GM23338 (cell line): ENCODE data around the gene ANKUB1. TPM values are rescaled to one million over a fixed set of nuclear protein-coding genes. Genes with fewer than 3 reads are reported as not detected.

Source experiments
- ATAC-seq: fragments of 200-7000 bp; cut with Tn5 transposase; 3 replicates; pipeline ENCODE4 v1.9.1; 2020
- DNase-seq: peaks from one replicate; pipeline ENCODE4 v3.0.0-alpha.2; 2015; ENCODE audit warnings: low spot score
- H2AFZ ChIP-seq: fragments of 200-600 bp; sonication (generic); 2 replicates; pipeline ENCODE4 v1.8.0; 2016; ENCODE audit warnings: antibody characterized with exemption, mild to moderate bottlenecking, moderate library complexity
- H3F3A ChIP-seq: fragments of 200-600 bp; sonication (generic); replicated peaks from 2 replicates; pipeline ENCODE4 v1.8.0; 2017; ENCODE audit warnings: antibody characterized with exemption, mixed run types, low read depth
- H3K27ac ChIP-seq: fragments of 200-600 bp; sonication (generic); 2 replicates; pipeline ENCODE4 v1.6.1; 2016; ENCODE audit warnings: low read depth
- H3K27me3 ChIP-seq: fragments of 200-600 bp; sonication (generic); 2 replicates; pipeline ENCODE4 v1.8.0; 2016; ENCODE audit warnings: mild to moderate bottlenecking, mixed run types, moderate library complexity; ENCODE audit not compliant: insufficient read depth
- H3K36me3 ChIP-seq: fragments of 200-600 bp; sonication (generic); 2 replicates; pipeline ENCODE4 v1.8.0; 2016; ENCODE audit warnings: mild to moderate bottlenecking; ENCODE audit not compliant: insufficient read depth
- H3K4me1 ChIP-seq: fragments of 200-600 bp; sonication (generic); 2 replicates; pipeline ENCODE4 v1.8.0; 2016; ENCODE audit warnings: mild to moderate bottlenecking, moderate library complexity; ENCODE audit not compliant: insufficient read depth
- H3K4me2 ChIP-seq: fragments of 200-600 bp; sonication (generic); 2 replicates; pipeline ENCODE4 v1.7.1; 2017; ENCODE audit warnings: mixed run types
- H3K4me3 ChIP-seq: fragments of 200-600 bp; sonication (generic); 2 replicates; pipeline ENCODE4 v1.6.1; 2016; ENCODE audit warnings: mixed run types
- H3K79me2 ChIP-seq: fragments of 200-600 bp; sonication (generic); replicated peaks from 2 replicates; pipeline ENCODE4 v1.8.0; 2017; ENCODE audit warnings: mild to moderate bottlenecking; ENCODE audit not compliant: insufficient read depth
- H3K9me2 ChIP-seq: fragments of 200-600 bp; sonication (generic); 2 replicates; pipeline ENCODE4 v1.8.0; 2017; ENCODE audit not compliant: insufficient read depth
- H4K20me1 ChIP-seq: fragments of 200-600 bp; sonication (generic); replicated peaks from 2 replicates; pipeline ENCODE4 v1.8.0; 2017; ENCODE audit warnings: mild to moderate bottlenecking; ENCODE audit not compliant: insufficient read depth
- H3K27ac Mint-ChIP-seq: 2 replicates; pipeline ENCODE4 v1.8.0; 2020; ENCODE audit warnings: inconsistent platforms, mild to moderate bottlenecking, moderate library complexity, mixed read lengths
- H3K27me3 Mint-ChIP-seq: 3 replicates; pipeline ENCODE4 v1.8.0; 2022; ENCODE audit warnings: low read depth, mild to moderate bottlenecking, moderate library complexity, mixed read lengths, inconsistent platforms; ENCODE audit not compliant: insufficient read depth, poor library complexity
- H3K36me3 Mint-ChIP-seq: 3 replicates; pipeline ENCODE4 v1.8.0; 2021; ENCODE audit warnings: low read depth, mild to moderate bottlenecking, inconsistent platforms, moderate library complexity, mixed read lengths
- H3K4me1 Mint-ChIP-seq: 3 replicates; pipeline ENCODE4 v1.8.0; 2020; ENCODE audit warnings: mild to moderate bottlenecking, inconsistent platforms, mixed read lengths
- H3K4me3 Mint-ChIP-seq: 3 replicates; pipeline ENCODE4 v1.8.0; 2021; ENCODE audit warnings: moderate library complexity, mild to moderate bottlenecking, inconsistent platforms, mixed read lengths
- H3K9me3 Mint-ChIP-seq: 3 replicates; pipeline ENCODE4 v1.8.0; 2020; ENCODE audit warnings: moderate library complexity, mild to moderate bottlenecking, inconsistent platforms, mixed read lengths
- CREB1 ChIP-seq: fragments of 250-450 bp; sonication (Bioruptor Pico); IDR thresholded peaks from 2 replicates; pipeline ENCODE4 v1.5.0; 2020; ENCODE audit warnings: low read depth, mild to moderate bottlenecking, moderate library complexity
- CTCF ChIP-seq, 2 experiments: fragments of 200-600 bp in 1 of 2; sonication (generic) in 1 of 2; conservative IDR thresholded peaks; 2 replicates each; pipeline versions ENCODE4 v1.5.1 to v1.6.1; 2016 to 2017; ENCODE audit warnings: antibody characterized with exemption in 2 of 2, low read depth in 2 of 2, mild to moderate bottlenecking in 2 of 2, moderate library complexity in 1 of 2
- EZH2 ChIP-seq: fragments of 200-600 bp; sonication (generic); IDR thresholded peaks from one replicate; pipeline ENCODE4 v1.8.0; 2017; ENCODE audit warnings: antibody characterized with exemption, mild to moderate bottlenecking, low read depth; ENCODE audit not compliant: unreplicated experiment
- JUNB ChIP-seq: IDR thresholded peaks from one replicate; pipeline ENCODE4 v1.6.1; 2016; ENCODE audit warnings: antibody characterized with exemption; ENCODE audit not compliant: unreplicated experiment
- NANOG ChIP-seq: IDR thresholded peaks from 2 replicates; pipeline ENCODE4 v1.6.1; 2016; ENCODE audit warnings: antibody characterized with exemption, borderline replicate concordance
- POLR2AphosphoS5 ChIP-seq: IDR thresholded peaks from 2 replicates; pipeline ENCODE4 v1.6.1; 2016; ENCODE audit warnings: antibody characterized with exemption, low read depth
- ZNF114 ChIP-seq: fragments of 250-450 bp; sonication (Bioruptor Pico); IDR thresholded peaks from 2 replicates; pipeline ENCODE4 v1.5.0; 2020; ENCODE audit warnings: mild to moderate bottlenecking, moderate library complexity
- polyA plus RNA-seq: library from polyadenylated mRNA; unstranded; fragments of >200 nt; fragmentation: Nextera tagmentation; extraction: Ambion mirVana; gene quantifications from 2 replicates; pipeline ENCODE4 v1.2.1, GENCODE V29; 2016
- total RNA-seq: library from RNA; depleted of rRNA; stranded (reverse); fragments of >200 nt; shearing (Covaris generic); gene quantifications from 2 replicates; pipeline ENCODE4 v1.2.3, GENCODE V29; 2014
- TF ChIP-seq, protein P1 (sequence below): fragments of 250-450 bp; sonication (Bioruptor Pico); IDR thresholded peaks from 2 replicates; pipeline ENCODE4 v1.5.0; 2020; ENCODE audit warnings: mild to moderate bottlenecking, moderate library complexity
- TF ChIP-seq, protein P2 (sequence below): IDR thresholded peaks from 2 replicates; pipeline ENCODE4 v1.6.1; 2016; ENCODE audit warnings: antibody characterized with exemption

The ANKUB1 gene
- total and polyA plus RNA-seq, 2 experiments from 2014 or later = not detected

DNA sequence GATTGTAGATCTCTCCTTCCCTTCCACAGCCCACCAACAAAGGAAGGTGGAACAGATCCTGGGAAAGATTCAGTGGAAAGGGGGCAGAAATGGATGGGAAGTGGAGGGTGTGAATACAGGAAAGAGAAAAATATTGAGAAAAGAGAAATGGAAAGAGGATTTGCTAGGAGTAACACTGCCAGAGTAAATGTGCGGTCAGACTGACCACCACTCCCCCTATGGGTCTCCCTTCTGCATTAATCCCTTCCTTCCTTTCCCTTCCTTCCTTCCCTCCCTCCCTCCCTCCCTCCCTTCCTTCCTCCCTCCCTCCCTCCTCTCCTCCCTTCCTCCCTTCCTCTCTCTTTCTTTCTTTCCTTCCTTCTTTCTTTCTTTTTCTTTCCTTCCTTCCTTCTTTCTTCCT, 28.1 kb downstream of the ANKUB1 start:
- no peak overlapping the region for H3K4me2 ChIP-seq
- DNase-seq (peak; percentile 11), ATAC-seq (peak; percentile 33; the same call in 1 of the 3 replicates)
- TF ChIP-seq ZNF114 (CRISPR knock-in tag) (no peak), CTCF (conservative IDR thresholded peaks at IDR 0.05; ENCODE audit: low read depth in 2 of 2) (peak in 1 of 2 experiments; percentile 30; a peak in 1 of 4 replicates)
- H3K9me2 ChIP-seq = no peaks in the 10 kb centered on the region
- Mint-ChIP-seq H3K27ac (no peak overlapping the region), H3K9me3 (no peaks in the 10 kb centered on the region), H3K4me3 (no peak overlapping the region), H3K4me1 (peaks cover 2% of the 10 kb centered on the region; the same call in 2 of the 3 replicates), H3K36me3 (no peaks in the 10 kb centered on the region), H3K27me3 (peaks cover 3% of the 10 kb centered on the region)
- H4K20me1 ChIP-seq = no peaks in the 10 kb centered on the region
- no peaks in the 10 kb centered on the region for H3K36me3 ChIP-seq
- no peaks in the 10 kb centered on the region for H3F3A ChIP-seq
- H2AFZ ChIP-seq = peak overlapping the region; percentile 40; the same call in 1 of the 2 replicates
- no peak overlapping the region for H3K4me3 ChIP-seq
- H3K79me2 ChIP-seq = no peaks in the 10 kb centered on the region
- H3K27ac ChIP-seq = no peak overlapping the region
- no peaks in the 10 kb centered on the region for H3K4me1 ChIP-seq
- no peaks in the 10 kb centered on the region for H3K27me3 ChIP-seq

DNA sequence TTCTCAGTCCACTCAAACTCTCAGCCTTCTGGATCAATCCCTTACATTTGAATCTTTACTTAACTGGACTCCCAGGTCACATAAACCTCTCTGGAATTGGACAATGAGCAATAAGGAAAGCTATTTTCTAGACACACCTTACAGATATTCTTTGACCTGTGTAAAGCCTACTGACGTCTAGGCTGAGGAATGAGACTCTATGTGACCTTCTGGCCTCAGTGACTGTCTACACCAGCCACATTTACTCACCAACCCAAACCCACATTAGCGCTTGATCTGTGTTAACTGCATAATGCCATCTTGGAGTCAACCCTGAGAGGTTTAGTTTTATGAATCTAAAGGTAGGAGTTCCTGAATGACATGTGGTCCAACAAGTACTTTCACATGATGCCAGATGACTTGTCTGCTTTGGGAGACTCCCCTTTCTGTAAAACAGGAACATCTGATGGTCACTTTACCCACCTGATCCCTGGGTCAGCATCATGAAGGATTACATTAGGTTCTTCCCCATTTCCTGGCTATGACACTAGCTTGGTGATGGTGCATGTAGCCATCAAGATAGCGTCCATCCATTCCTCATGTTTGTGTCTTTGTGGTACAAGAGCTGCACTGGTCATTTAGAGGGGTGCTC, 28.7 kb downstream of the ANKUB1 start:
- peak overlapping the region; percentile 40; the same call in 1 of the 2 replicates for H2AFZ ChIP-seq
- no peaks in the 10 kb centered on the region for H3F3A ChIP-seq
- no peak overlapping the region for H3K27ac Mint-ChIP-seq
- no peaks in the 10 kb centered on the region for H3K79me2 ChIP-seq
- peaks cover 2% of the 10 kb centered on the region; the same call in 2 of the 3 replicates for H3K4me1 Mint-ChIP-seq
- no peaks in the 10 kb centered on the region for H3K36me3 Mint-ChIP-seq
- DNase-seq (no peak), ATAC-seq (no peak)
- H4K20me1 ChIP-seq = no peaks in the 10 kb centered on the region
- H3K27ac ChIP-seq = no peak overlapping the region
- H3K9me3 Mint-ChIP-seq = no peaks in the 10 kb centered on the region
- no peaks in the 10 kb centered on the region for H3K36me3 ChIP-seq
- H3K4me2 ChIP-seq = no peak overlapping the region
- peaks cover 3% of the 10 kb centered on the region for H3K27me3 Mint-ChIP-seq
- no peaks in the 10 kb centered on the region for H3K9me2 ChIP-seq
- no peaks in the 10 kb centered on the region for H3K4me1 ChIP-seq
- no peak overlapping the region for H3K4me3 ChIP-seq
- no peak overlapping the region for H3K4me3 Mint-ChIP-seq
- H3K27me3 ChIP-seq = no peaks in the 10 kb centered on the region
- no peak for TF ChIP-seq JUNB
- TF ChIP-seq, protein P1, sequence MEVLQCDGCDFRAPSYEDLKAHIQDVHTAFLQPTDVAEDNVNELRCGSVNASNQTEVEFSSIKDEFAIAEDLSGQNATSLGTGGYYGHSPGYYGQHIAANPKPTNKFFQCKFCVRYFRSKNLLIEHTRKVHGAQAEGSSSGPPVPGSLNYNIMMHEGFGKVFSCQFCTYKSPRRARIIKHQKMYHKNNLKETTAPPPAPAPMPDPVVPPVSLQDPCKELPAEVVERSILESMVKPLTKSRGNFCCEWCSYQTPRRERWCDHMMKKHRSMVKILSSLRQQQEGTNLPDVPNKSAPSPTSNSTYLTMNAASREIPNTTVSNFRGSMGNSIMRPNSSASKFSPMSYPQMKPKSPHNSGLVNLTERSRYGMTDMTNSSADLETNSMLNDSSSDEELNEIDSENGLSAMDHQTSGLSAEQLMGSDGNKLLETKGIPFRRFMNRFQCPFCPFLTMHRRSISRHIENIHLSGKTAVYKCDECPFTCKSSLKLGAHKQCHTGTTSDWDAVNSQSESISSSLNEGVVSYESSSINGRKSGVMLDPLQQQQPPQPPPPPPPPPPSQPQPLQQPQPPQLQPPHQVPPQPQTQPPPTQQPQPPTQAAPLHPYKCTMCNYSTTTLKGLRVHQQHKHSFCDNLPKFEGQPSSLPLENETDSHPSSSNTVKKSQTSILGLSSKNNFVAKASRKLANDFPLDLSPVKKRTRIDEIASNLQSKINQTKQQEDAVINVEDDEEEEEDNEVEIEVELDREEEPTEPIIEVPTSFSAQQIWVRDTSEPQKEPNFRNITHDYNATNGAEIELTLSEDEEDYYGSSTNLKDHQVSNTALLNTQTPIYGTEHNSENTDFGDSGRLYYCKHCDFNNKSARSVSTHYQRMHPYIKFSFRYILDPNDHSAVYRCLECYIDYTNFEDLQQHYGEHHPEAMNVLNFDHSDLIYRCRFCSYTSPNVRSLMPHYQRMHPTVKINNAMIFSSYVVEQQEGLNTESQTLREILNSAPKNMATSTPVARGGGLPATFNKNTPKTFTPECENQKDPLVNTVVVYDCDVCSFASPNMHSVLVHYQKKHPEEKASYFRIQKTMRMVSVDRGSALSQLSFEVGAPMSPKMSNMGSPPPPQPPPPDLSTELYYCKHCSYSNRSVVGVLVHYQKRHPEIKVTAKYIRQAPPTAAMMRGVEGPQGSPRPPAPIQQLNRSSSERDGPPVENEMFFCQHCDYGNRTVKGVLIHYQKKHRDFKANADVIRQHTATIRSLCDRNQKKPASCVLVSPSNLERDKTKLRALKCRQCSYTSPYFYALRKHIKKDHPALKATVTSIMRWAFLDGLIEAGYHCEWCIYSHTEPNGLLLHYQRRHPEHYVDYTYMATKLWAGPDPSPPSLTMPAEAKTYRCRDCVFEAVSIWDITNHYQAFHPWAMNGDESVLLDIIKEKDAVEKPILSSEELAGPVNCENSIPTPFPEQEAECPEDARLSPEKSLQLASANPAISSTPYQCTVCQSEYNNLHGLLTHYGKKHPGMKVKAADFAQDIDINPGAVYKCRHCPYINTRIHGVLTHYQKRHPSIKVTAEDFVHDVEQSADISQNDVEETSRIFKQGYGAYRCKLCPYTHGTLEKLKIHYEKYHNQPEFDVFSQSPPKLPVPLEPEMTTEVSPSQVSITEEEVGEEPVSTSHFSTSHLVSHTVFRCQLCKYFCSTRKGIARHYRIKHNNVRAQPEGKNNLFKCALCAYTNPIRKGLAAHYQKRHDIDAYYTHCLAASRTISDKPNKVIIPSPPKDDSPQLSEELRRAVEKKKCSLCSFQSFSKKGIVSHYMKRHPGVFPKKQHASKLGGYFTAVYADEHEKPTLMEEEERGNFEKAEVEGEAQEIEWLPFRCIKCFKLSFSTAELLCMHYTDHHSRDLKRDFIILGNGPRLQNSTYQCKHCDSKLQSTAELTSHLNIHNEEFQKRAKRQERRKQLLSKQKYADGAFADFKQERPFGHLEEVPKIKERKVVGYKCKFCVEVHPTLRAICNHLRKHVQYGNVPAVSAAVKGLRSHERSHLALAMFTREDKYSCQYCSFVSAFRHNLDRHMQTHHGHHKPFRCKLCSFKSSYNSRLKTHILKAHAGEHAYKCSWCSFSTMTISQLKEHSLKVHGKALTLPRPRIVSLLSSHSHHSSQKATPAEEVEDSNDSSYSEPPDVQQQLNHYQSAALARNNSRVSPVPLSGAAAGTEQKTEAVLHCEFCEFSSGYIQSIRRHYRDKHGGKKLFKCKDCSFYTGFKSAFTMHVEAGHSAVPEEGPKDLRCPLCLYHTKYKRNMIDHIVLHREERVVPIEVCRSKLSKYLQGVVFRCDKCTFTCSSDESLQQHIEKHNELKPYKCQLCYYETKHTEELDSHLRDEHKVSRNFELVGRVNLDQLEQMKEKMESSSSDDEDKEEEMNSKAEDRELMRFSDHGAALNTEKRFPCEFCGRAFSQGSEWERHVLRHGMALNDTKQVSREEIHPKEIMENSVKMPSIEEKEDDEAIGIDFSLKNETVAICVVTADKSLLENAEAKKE (CRISPR knock-in tag) = no peak
- TF ChIP-seq POLR2AphosphoS5 = no peak
- TF ChIP-seq CREB1 (CRISPR knock-in tag) = no peak
- TF ChIP-seq ZNF114 (CRISPR knock-in tag) = no peak
- TF ChIP-seq, protein P2, sequence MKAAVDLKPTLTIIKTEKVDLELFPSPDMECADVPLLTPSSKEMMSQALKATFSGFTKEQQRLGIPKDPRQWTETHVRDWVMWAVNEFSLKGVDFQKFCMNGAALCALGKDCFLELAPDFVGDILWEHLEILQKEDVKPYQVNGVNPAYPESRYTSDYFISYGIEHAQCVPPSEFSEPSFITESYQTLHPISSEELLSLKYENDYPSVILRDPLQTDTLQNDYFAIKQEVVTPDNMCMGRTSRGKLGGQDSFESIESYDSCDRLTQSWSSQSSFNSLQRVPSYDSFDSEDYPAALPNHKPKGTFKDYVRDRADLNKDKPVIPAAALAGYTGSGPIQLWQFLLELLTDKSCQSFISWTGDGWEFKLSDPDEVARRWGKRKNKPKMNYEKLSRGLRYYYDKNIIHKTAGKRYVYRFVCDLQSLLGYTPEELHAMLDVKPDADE = no peak
- TF ChIP-seq EZH2 = no peak
- no peak for TF ChIP-seq NANOG
